ENCODE results near the gene POLDIP2.

The POLDIP2 gene

GRCh38 chr17:28335959-28336871, 21.1 kb downstream of the POLDIP2 start:
- TF ChIP-seq CTCF (IDR thresholded peaks at IDR 0.05; ENCODE audit: low read length) (no peak), EZH2 (optimal IDR thresholded peaks at IDR 0.05; ENCODE audit: low read depth, low read length) (no peak)

GRCh38 chr17:28335201-28335958, 21.9 kb downstream of the POLDIP2 start, which contains the start of the genes IFT20 and TNFAIP1:
Gene IFT20 (minus strand): TSS chr17:28335472. CDS start chr17:28331985, 3,487 bp downstream.
Gene TNFAIP1 (plus strand): TSS chr17:28335761. CDS start chr17:28339522, 3,761 bp downstream.
- Histone ChIP-seq H3K4me1 (ENCODE audit: low read length) (peaks cover 18% of the 10 kb centered on the region), H3K9me3 (replicated peaks; ENCODE audit: insufficient read depth, low read length) (no peaks in the 10 kb centered on the region), H3K27ac (ENCODE audit: low read length) (peak within 1 kb of the TSS; percentile 61; the same call in 1 of the 2 replicates), H4K20me1 (ENCODE audit: insufficient read depth, low read length) (no peaks in the 10 kb centered on the region), H3K9me2 (replicated peaks; ENCODE audit: insufficient read depth, low read length) (no peaks in the 10 kb centered on the region), H3K4me2 (ENCODE audit: low read depth, low read length) (peak within 1 kb of the TSS; percentile 97), H2AFZ (ENCODE audit: low read length) (peak within 1 kb of the TSS; percentile 84), H3K79me2 (ENCODE audit: low read length) (peaks cover 57% of the 10 kb centered on the region), H3K36me3 (replicated peaks; ENCODE audit: insufficient read depth, low read length) (no peaks in the 10 kb centered on the region), H3K4me3 (ENCODE audit: low read length) (peak within 1 kb of the TSS; percentile 91), H3K9ac (ENCODE audit: low read length) (peak within 1 kb of the TSS; percentile 80), H3K27me3 (replicated peaks; ENCODE audit: insufficient read depth, low read length) (no peaks in the 10 kb centered on the region), H3F3A (ENCODE audit: insufficient read depth, low read length) (no peaks in the 10 kb centered on the region)
- peak; percentile 99 for DNase-seq
- TF ChIP-seq EZH2phosphoT487 (IDR thresholded peaks at IDR 0.05; ENCODE audit: low read length): no peak
- TF ChIP-seq EZH2 (optimal IDR thresholded peaks at IDR 0.05; ENCODE audit: low read depth, low read length): no peak

More at GRCh38 chr17:28335959-28336871, 21.1 kb downstream of the POLDIP2 start:
- Histone ChIP-seq H3K27ac (ENCODE audit: low read length) (peak overlapping the region; percentile 14; the same call in 1 of the 2 replicates), H3K27me3 (replicated peaks; ENCODE audit: insufficient read depth, low read length) (no peaks in the 10 kb centered on the region), H3K36me3 (replicated peaks; ENCODE audit: insufficient read depth, low read length) (no peaks in the 10 kb centered on the region), H2AFZ (ENCODE audit: low read length) (peak overlapping the region; percentile 84), H3K4me2 (ENCODE audit: low read depth, low read length) (peak overlapping the region; percentile 97), H3K9me3 (replicated peaks; ENCODE audit: insufficient read depth, low read length) (no peaks in the 10 kb centered on the region), H3K79me2 (ENCODE audit: low read length) (peaks cover 57% of the 10 kb centered on the region), H3K9me2 (replicated peaks; ENCODE audit: insufficient read depth, low read length) (no peaks in the 10 kb centered on the region), H3K4me1 (ENCODE audit: low read length) (peaks cover 18% of the 10 kb centered on the region), H3K9ac (ENCODE audit: low read length) (peak overlapping the region; percentile 75), H4K20me1 (ENCODE audit: insufficient read depth, low read length) (no peaks in the 10 kb centered on the region), H3F3A (ENCODE audit: insufficient read depth, low read length) (no peaks in the 10 kb centered on the region), H3K4me3 (ENCODE audit: low read length) (peak overlapping the region; percentile 91)
- no peak for DNase-seq

- peak; percentile 15 for DNase-seq
- H3F3A ChIP-seq (ENCODE audit: insufficient read depth, low read length): no peaks in the 10 kb centered on the region
- no peaks in the 10 kb centered on the region for H3K36me3 ChIP-seq (replicated peaks; ENCODE audit: insufficient read depth, low read length)
- peaks cover 57% of the 10 kb centered on the region for H3K79me2 ChIP-seq (ENCODE audit: low read length)
- peak overlapping the region; percentile 91 for H3K4me3 ChIP-seq (ENCODE audit: low read length)
- H3K9me3 ChIP-seq (replicated peaks; ENCODE audit: insufficient read depth, low read length): no peaks in the 10 kb centered on the region
- peak overlapping the region; percentile 61; the same call in 1 of the 2 replicates for H3K27ac ChIP-seq (ENCODE audit: low read length)
- no peaks in the 10 kb centered on the region for H3K9me2 ChIP-seq (replicated peaks; ENCODE audit: insufficient read depth, low read length)
- H3K4me1 ChIP-seq (ENCODE audit: low read length): peaks cover 18% of the 10 kb centered on the region
- no peaks in the 10 kb centered on the region for H3K27me3 ChIP-seq (replicated peaks; ENCODE audit: insufficient read depth, low read length)
- no peaks in the 10 kb centered on the region for H4K20me1 ChIP-seq (ENCODE audit: insufficient read depth, low read length)
- peak overlapping the region; percentile 84 for H3K4me2 ChIP-seq (ENCODE audit: low read depth, low read length)
- TF ChIP-seq EZH2phosphoT487 (IDR thresholded peaks at IDR 0.05; ENCODE audit: low read length) (no peak), CTCF (IDR thresholded peaks at IDR 0.05; ENCODE audit: low read length) (no peak), EZH2 (optimal IDR thresholded peaks at IDR 0.05; ENCODE audit: low read depth, low read length) (no peak)
- H3K9ac ChIP-seq (ENCODE audit: low read length): peak overlapping the region; percentile 80
- peak overlapping the region; percentile 83 for H2AFZ ChIP-seq (ENCODE audit: low read length)
Observed at GRCh38 chr17:28334666-28335200, 22.6 kb downstream of the POLDIP2 start.
